Upper lobe of left lung (tissue), 4 donors: ENCODE measurements around the gene PLXNA4.

Experiments used
- CTCF ChIP-seq, 6 experiments: fragments of 450-650 bp in 4 of 6; fragments of 200-600 bp in 2 of 6; sonication (generic) in 2 of 6; IDR thresholded peaks; one replicate each; pipeline ENCODE4 v1.5.1; 2016 to 2019; ENCODE audit warnings: antibody characterized with exemption in 6 of 6
- EP300 ChIP-seq, 4 donors: sonication (generic); formaldehyde crosslinking; IDR thresholded peaks; one replicate each; pipeline ENCODE4 v1.5.1; 2017; ENCODE audit warnings: antibody characterized with exemption in 4 of 4, control low read depth in 2 of 4
- POLR2A ChIP-seq, 4 donors: fragments of 450-650 bp; IDR thresholded peaks; one replicate each; pipeline ENCODE4 v1.5.1; 2016 to 2017; ENCODE audit warnings: antibody characterized with exemption in 4 of 4, mild to moderate bottlenecking in 2 of 4
- POLR2AphosphoS5 ChIP-seq, 2 donors: sonication (generic); formaldehyde crosslinking; IDR thresholded peaks; one replicate each; pipeline ENCODE4 v1.5.1; 2017; ENCODE audit warnings: antibody characterized with exemption in 2 of 2

DNA sequence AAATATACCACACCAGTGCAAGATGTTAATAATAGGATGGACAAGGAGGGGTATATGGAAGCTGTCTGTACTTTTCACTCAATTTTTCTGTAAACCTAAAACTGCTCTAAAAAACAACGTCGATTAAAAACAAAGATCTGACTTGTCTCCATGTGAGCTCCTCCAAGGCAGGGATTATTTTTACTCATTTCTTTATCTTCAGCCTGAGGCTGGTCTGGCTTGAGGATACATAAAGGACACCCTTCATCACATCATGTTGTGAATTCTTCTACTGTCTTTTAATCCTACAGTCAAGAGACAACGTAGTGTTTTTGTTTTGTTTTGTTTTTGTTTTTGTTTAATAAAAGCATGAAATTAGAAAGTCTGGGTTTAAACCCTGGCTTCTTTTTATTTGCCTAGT is 486.9 kb downstream of the PLXNA4 start:
- no peak for TF ChIP-seq POLR2A (IDR thresholded peaks at IDR 0.05)
- no peak for TF ChIP-seq CTCF (IDR thresholded peaks at IDR 0.05)
- no peak for TF ChIP-seq POLR2AphosphoS5 (IDR thresholded peaks at IDR 0.05)
- TF ChIP-seq EP300 (IDR thresholded peaks at IDR 0.05), result no peak
